H9 (cell line): ENCODE data around the gene NDUFS6. TPM values are rescaled to one million over a fixed set of nuclear protein-coding genes. Genes with fewer than 3 reads are reported as not detected.

Experiments
- DNase-seq: peaks from one replicate; pipeline ENCODE4 v3.0.0-alpha.2; 2017
- H2AFZ ChIP-seq: one replicate; pipeline ENCODE4 v1.6.1; 2013; ENCODE audit warnings: mild to moderate bottlenecking, low read length, control low read depth, moderate library complexity
- H2AK5ac ChIP-seq: 2 replicates; pipeline ENCODE4 v1.6.1; 2013; ENCODE audit warnings: low read length, control low read depth, mixed read lengths; ENCODE audit not compliant: insufficient read length
- H2BK120ac ChIP-seq: one replicate; pipeline ENCODE4 v1.6.1; 2013; ENCODE audit warnings: low read depth, mild to moderate bottlenecking, low read length, control low read depth, inconsistent platforms; ENCODE audit not compliant: poor library complexity, severe bottlenecking
- H2BK12ac ChIP-seq: 2 replicates; pipeline ENCODE4 v1.6.1; 2013; ENCODE audit warnings: low read length, control low read depth, mixed read lengths, low read depth; ENCODE audit not compliant: insufficient read length
- H2BK15ac ChIP-seq: 2 replicates; pipeline ENCODE4 v1.6.1; 2013; ENCODE audit warnings: low read depth, low read length, control low read depth
- H2BK20ac ChIP-seq: one replicate; pipeline ENCODE4 v1.6.1; 2013; ENCODE audit warnings: low read depth, mild to moderate bottlenecking, low read length, control low read depth, inconsistent platforms; ENCODE audit not compliant: poor library complexity, severe bottlenecking
- H2BK5ac ChIP-seq: 2 replicates; pipeline ENCODE4 v1.6.1; 2013; ENCODE audit warnings: low read length, control low read depth, mixed read lengths; ENCODE audit not compliant: insufficient read length
- H3K14ac ChIP-seq: 2 replicates; pipeline ENCODE4 v1.6.1; 2013; ENCODE audit warnings: low read length, control low read depth; ENCODE audit not compliant: insufficient read depth
- H3K18ac ChIP-seq: 2 replicates; pipeline ENCODE4 v1.6.1; 2013; ENCODE audit warnings: low read depth, mild to moderate bottlenecking, mixed read lengths, low read length, control low read depth; ENCODE audit not compliant: insufficient read length
- H3K23ac ChIP-seq: 2 replicates; pipeline ENCODE4 v1.6.1; 2013; ENCODE audit warnings: low read length, control low read depth, mixed read lengths, low read depth; ENCODE audit not compliant: insufficient read length
- H3K23me2 ChIP-seq: 2 replicates; pipeline ENCODE4 v1.6.1; 2013; ENCODE audit warnings: low read depth, mild to moderate bottlenecking, mixed read lengths, low read length, control low read depth; ENCODE audit not compliant: insufficient read length, poor library complexity, severe bottlenecking
- H3K27ac ChIP-seq: 2 replicates; pipeline ENCODE4 v1.5.1; 2013; ENCODE audit warnings: low read length, control low read depth, mixed read lengths, low read depth; ENCODE audit not compliant: insufficient read length
- H3K27me3 ChIP-seq: 2 replicates; pipeline ENCODE4 v1.6.1; 2013; ENCODE audit warnings: low read length, control low read depth, inconsistent platforms; ENCODE audit not compliant: insufficient read depth
- H3K4ac ChIP-seq: 2 replicates; pipeline ENCODE4 v1.6.1; 2013; ENCODE audit warnings: low read depth, mild to moderate bottlenecking, control low read depth, inconsistent platforms, low read length, moderate library complexity
- H3K4me1 ChIP-seq: 2 replicates; pipeline ENCODE4 v1.6.1; 2013; ENCODE audit warnings: low read length, control low read depth, inconsistent platforms; ENCODE audit not compliant: insufficient read depth
- H3K4me2 ChIP-seq: 2 replicates; pipeline ENCODE4 v1.6.1; 2013; ENCODE audit warnings: low read length, control low read depth, mixed read lengths; ENCODE audit not compliant: insufficient read length, insufficient read depth
- H3K56ac ChIP-seq: 2 replicates; pipeline ENCODE4 v1.6.1; 2013; ENCODE audit warnings: low read depth, mild to moderate bottlenecking, mixed read lengths, low read length, control low read depth; ENCODE audit not compliant: insufficient read length
- H3K79me1 ChIP-seq: 2 replicates; pipeline ENCODE4 v1.6.1; 2013; ENCODE audit warnings: low read depth, mild to moderate bottlenecking, moderate library complexity, low read length, control low read depth, inconsistent platforms; ENCODE audit not compliant: insufficient read depth, poor library complexity, severe bottlenecking
- H3K79me2 ChIP-seq: 2 replicates; pipeline ENCODE4 v1.6.1; 2013; ENCODE audit warnings: low read length, control low read depth, inconsistent platforms; ENCODE audit not compliant: insufficient read depth
- H3K9ac ChIP-seq: 2 replicates; pipeline ENCODE4 v1.6.1; 2013; ENCODE audit warnings: low read length, control low read depth, mixed read lengths; ENCODE audit not compliant: insufficient read length; ENCODE audit errors: extremely low read depth
- H3K9me3 ChIP-seq: one replicate; pipeline ENCODE4 v1.6.1; 2013; ENCODE audit warnings: low read depth, low read length, inconsistent platforms; ENCODE audit not compliant: control insufficient read depth
- H3T11ph ChIP-seq: one replicate; pipeline ENCODE4 v1.6.1; 2013; ENCODE audit warnings: mild to moderate bottlenecking, low read length, control low read depth, inconsistent platforms
- H4K20me1 ChIP-seq: one replicate; pipeline ENCODE4 v1.6.1; 2013; ENCODE audit not compliant: control insufficient read depth, insufficient read length, insufficient read depth
- H4K5ac ChIP-seq: 2 replicates; pipeline ENCODE4 v1.6.1; 2013; ENCODE audit warnings: low read depth, mild to moderate bottlenecking, mixed read lengths, low read length, control low read depth; ENCODE audit not compliant: insufficient read length
- H4K8ac ChIP-seq: replicated peaks from 2 replicates; pipeline ENCODE4 v1.6.1; 2013; ENCODE audit warnings: low read length, control low read depth, mixed read lengths, low read depth; ENCODE audit not compliant: insufficient read length
- H4K91ac ChIP-seq: 2 replicates; pipeline ENCODE4 v1.6.1; 2013; ENCODE audit warnings: low read depth, mild to moderate bottlenecking, moderate library complexity, mixed read lengths, low read length, control low read depth; ENCODE audit not compliant: insufficient read length
- H3K27ac Mint-ChIP-seq, 3 experiments: 2 replicates in 2 of 3; 3 replicates in 1 of 3; pipeline ENCODE4 v1.8.0; 2020 to 2021; ENCODE audit warnings: mixed read lengths in 3 of 3, mild to moderate bottlenecking in 1 of 3, moderate library complexity in 1 of 3
- H3K27me3 Mint-ChIP-seq: 2 replicates; pipeline ENCODE4 v1.8.0; 2021; ENCODE audit warnings: low read depth, mild to moderate bottlenecking, moderate library complexity, mixed read lengths
- H3K36me3 Mint-ChIP-seq, 3 experiments: 2 replicates in 2 of 3; 3 replicates in 1 of 3; pipeline ENCODE4 v1.8.0; 2020 to 2021; ENCODE audit warnings: low read depth in 3 of 3, mixed read lengths in 3 of 3; ENCODE audit not compliant: insufficient read depth in 1 of 3
- H3K4me1 Mint-ChIP-seq, 2 experiments: 2 replicates each; pipeline ENCODE4 v1.8.0; 2020; ENCODE audit warnings: mixed read lengths in 2 of 2
- H3K4me3 Mint-ChIP-seq, 2 experiments: 2 replicates in 1 of 2; 3 replicates in 1 of 2; pipeline ENCODE4 v1.8.0; 2020 to 2021; ENCODE audit warnings: mild to moderate bottlenecking in 2 of 2, mixed read lengths in 2 of 2, moderate library complexity in 1 of 2
- H3K9me3 Mint-ChIP-seq, 2 experiments: 2 replicates in 1 of 2; 3 replicates in 1 of 2; pipeline ENCODE4 v1.8.0; 2020; ENCODE audit warnings: mild to moderate bottlenecking in 2 of 2, mixed read lengths in 2 of 2, moderate library complexity in 1 of 2
- CTCF ChIP-seq: fragments of 200-600 bp; sonication (generic); conservative IDR thresholded peaks from 3 replicates; pipeline ENCODE4 v1.8.0; 2021; ENCODE audit warnings: antibody characterized with exemption, mild to moderate bottlenecking
- WGBS: extraction: QIAGEN DNeasy Blood & Tissue Kit; methylation state at CpG from one replicate; pipeline ENCODE4 v1.1.7; 2013; ENCODE audit warnings: missing lambda C conversion rate, low lambda C conversion rate, mixed read lengths; ENCODE audit not compliant: insufficient read length; ENCODE audit errors: extremely low coverage; 5-methylcytosine and 5-hydroxymethylcytosine counted together
- total RNA-seq: library from RNA; stranded (reverse); gene quantifications from 2 replicates; pipeline ENCODE4 v1.2.1, GENCODE V29; 2021

The NDUFS6 gene
- total RNA-seq, 1 experiment from 2014 or later, result 62.5 TPM

- no peaks in the 10 kb centered on the region; the same call in 1 of the 2 replicates for H3K27me3 ChIP-seq
- no peak overlapping the region for H2BK5ac ChIP-seq
- no peak overlapping the region for H3K18ac ChIP-seq
- DNase-seq, result peak; percentile 54
- no peak overlapping the region for H4K5ac ChIP-seq
- Mint-ChIP-seq H3K4me1 (peaks cover 5 to 15% of the 10 kb centered on the region in 2 experiments), H3K27ac (no peak overlapping the region), H3K4me3 (no peak overlapping the region), H3K36me3 (no peaks in the 10 kb centered on the region), H3K27me3 (peaks cover 18% of the 10 kb centered on the region), H3K9me3 (no peaks in the 10 kb centered on the region; a peak in 1 of 5 replicates)
- no peak overlapping the region for H2BK15ac ChIP-seq
- no peak overlapping the region for H2BK20ac ChIP-seq
- no peaks in the 10 kb centered on the region for H3K79me1 ChIP-seq
- H2BK120ac ChIP-seq, result no peak overlapping the region
- H3K9me3 ChIP-seq, result no peaks in the 10 kb centered on the region
- no peak overlapping the region for H3K23ac ChIP-seq
- no peak overlapping the region for H2AFZ ChIP-seq
- WGBS, result no CpG with 5 or more reads among the region's 31 CpGs
- no peak overlapping the region for H3K4ac ChIP-seq
- no peak overlapping the region for H3K9ac ChIP-seq
- no peak overlapping the region for H3K56ac ChIP-seq
- no peaks in the 10 kb centered on the region for H3K23me2 ChIP-seq
- no peak overlapping the region for H3T11ph ChIP-seq
- no peak overlapping the region for H4K91ac ChIP-seq
- H3K14ac ChIP-seq, result no peak overlapping the region
- H2AK5ac ChIP-seq, result no peak overlapping the region
- no peaks in the 10 kb centered on the region for H3K79me2 ChIP-seq
- H4K8ac ChIP-seq, result no peak overlapping the region
- no peaks in the 10 kb centered on the region for H3K4me1 ChIP-seq
- no peak overlapping the region for H3K27ac ChIP-seq
- H4K20me1 ChIP-seq, result no peaks in the 10 kb centered on the region
- H3K4me2 ChIP-seq, result no peak overlapping the region
- H2BK12ac ChIP-seq, result no peak overlapping the region
- no peak for TF ChIP-seq CTCF
Measured at GRCh38 chr5:1840741-1841521, 39.7 kb downstream of the NDUFS6 start.
